BE2C (cell line): ENCODE data around the gene APOL3.
"Not testable (repeated sequence)": the region's sequence is repeated elsewhere in the genome, so short reads cannot be mapped to it uniquely, and the experiment has no call there.

Experiments
- DNase-seq: peaks from one replicate; pipeline ENCODE4 v3.0.0-alpha.2; 2020
- H3K27me3 ChIP-seq: fragments of 250-450 bp; sonication (Bioruptor Pico); 2 replicates; pipeline ENCODE4 v1.5.1; 2020; ENCODE audit warnings: mild to moderate bottlenecking
- H3K36me3 ChIP-seq: fragments of 250-450 bp; sonication (Bioruptor Pico); 2 replicates; pipeline ENCODE4 v1.5.1; 2020; ENCODE audit warnings: mild to moderate bottlenecking
- H3K4me1 ChIP-seq: fragments of 250-450 bp; sonication (Bioruptor Pico); 2 replicates; pipeline ENCODE4 v1.5.1; 2020
- H3K4me3 ChIP-seq: 2 replicates; pipeline ENCODE4 v1.5.1; 2011; ENCODE audit warnings: low read depth, low read length
- H3K9me3 ChIP-seq: fragments of 250-450 bp; sonication (Bioruptor Pico); 2 replicates; pipeline ENCODE4 v1.5.1; 2020
- CTCF ChIP-seq: IDR thresholded peaks from 2 replicates; pipeline ENCODE4 v1.5.1; 2012; ENCODE audit warnings: mild to moderate bottlenecking, low read depth, low read length

Gene APOL3

GRCh38 chr22:36143066-36143815 lies 17.3 kb downstream of the APOL3 start:
- Histone ChIP-seq H3K36me3 (no peaks in the 10 kb centered on the region), H3K27me3 (no peaks in the 10 kb centered on the region), H3K4me1 (peaks cover 5% of the 10 kb centered on the region), H3K9me3 (no peaks in the 10 kb centered on the region), H3K4me3 (no peak overlapping the region)
- no peak for DNase-seq
- TF ChIP-seq CTCF: no peak

DNA sequence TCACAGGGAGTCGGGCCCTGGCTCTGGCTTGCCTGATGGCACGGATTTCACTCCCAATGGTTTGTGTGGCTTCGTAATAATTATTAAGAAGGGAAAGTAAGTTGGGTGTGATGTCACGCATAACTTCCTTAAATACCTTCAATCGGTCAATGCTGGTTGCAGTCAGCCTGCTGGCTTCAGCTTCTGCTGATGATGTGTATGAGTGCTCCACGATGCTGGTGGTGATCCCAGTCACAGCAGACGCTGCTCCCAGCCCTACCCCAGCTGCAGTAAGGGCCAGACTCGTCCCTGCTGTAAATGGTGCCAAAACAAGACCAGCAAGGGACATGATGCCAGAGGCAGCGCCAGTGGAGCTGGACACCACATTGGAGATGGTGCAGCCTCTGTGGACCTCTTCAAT lies 19.1 kb downstream of the APOL3 start:
- Histone ChIP-seq H3K4me3 (no peak overlapping the region), H3K9me3 (no peaks in the 10 kb centered on the region), H3K36me3 (no peaks in the 10 kb centered on the region), H3K27me3 (no peaks in the 10 kb centered on the region), H3K4me1 (no peaks in the 10 kb centered on the region)
- no peak for DNase-seq
- no peak for TF ChIP-seq CTCF

GRCh38 chr22:36138709-36139108 lies 21.8 kb downstream of the APOL3 start:
- not testable (repeated sequence) for DNase-seq, H3K36me3 ChIP-seq, H3K27me3 ChIP-seq, H3K4me1 ChIP-seq, H3K4me3 ChIP-seq, H3K9me3 ChIP-seq

DNA sequence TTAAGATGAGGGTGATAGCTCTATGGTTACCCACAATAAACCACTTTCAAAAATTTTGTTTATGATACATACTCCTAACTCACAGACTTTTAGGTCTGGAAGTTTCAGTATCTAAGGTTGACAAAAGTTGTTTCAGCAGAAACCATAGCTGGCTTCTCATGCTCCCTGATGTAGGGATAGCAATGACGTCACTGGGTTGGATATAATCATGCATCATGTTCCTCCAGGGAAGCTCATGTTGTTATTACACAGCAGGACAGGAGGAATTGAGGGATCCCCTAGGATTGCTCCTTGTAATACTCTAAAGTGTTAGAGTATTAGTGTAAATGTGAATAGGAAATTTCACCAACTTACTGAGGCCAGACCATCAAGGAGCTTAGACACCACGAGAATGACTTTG lies 23.6 kb downstream of the APOL3 start:
- Histone ChIP-seq H3K4me3 (no peak overlapping the region), H3K9me3 (no peaks in the 10 kb centered on the region)
- no peak for DNase-seq

DNA sequence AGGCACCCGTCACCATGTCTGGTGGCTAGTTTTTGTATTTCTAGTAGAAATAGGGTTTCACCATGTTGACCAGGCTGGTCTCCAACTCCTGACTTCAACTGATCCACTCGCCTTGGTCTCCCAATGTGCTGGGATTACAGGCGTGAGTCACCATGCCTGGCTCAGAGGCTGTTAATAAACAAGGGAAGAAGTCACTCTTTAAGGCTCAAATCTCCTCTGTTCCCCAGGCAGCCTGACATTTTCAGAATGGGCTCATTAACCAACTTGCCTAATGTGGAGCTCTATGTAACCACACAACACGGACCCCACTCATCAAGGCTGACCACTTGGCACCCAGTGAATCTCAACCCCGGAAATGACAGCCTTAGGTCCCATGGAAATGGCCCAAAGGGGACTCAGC lies 24.1 kb downstream of the APOL3 start:
- DNase-seq: no peak
- no peaks in the 10 kb centered on the region for H3K36me3 ChIP-seq
- no peaks in the 10 kb centered on the region for H3K4me1 ChIP-seq
- no peak overlapping the region for H3K4me3 ChIP-seq
- H3K9me3 ChIP-seq: no peaks in the 10 kb centered on the region
- TF ChIP-seq CTCF: no peak
- H3K27me3 ChIP-seq: no peaks in the 10 kb centered on the region

More for the DNA sequence above, 23.6 kb downstream of the APOL3 start:
- Histone ChIP-seq H3K27me3 (no peaks in the 10 kb centered on the region), H3K36me3 (no peaks in the 10 kb centered on the region), H3K4me1 (no peaks in the 10 kb centered on the region)
- no peak for TF ChIP-seq CTCF

- Histone ChIP-seq H3K9me3 (no peaks in the 10 kb centered on the region), H3K27me3 (no peaks in the 10 kb centered on the region), H3K4me3 (no peak overlapping the region), H3K36me3 (no peaks in the 10 kb centered on the region), H3K4me1 (no peaks in the 10 kb centered on the region)
- TF ChIP-seq CTCF: no peak
- DNase-seq: no peak
Observed at GRCh38 chr22:36135306-36135980, 25.1 kb downstream of the APOL3 start.
